ENCODE measurements around the gene MVB12B.

MVB12B gene

GRCh38 chr9:126411225-126411947 is 84.8 kb downstream of the MVB12B start:
- Histone ChIP-seq H3K4me3 (ENCODE audit: insufficient read depth, low read length, poor library complexity, severe bottlenecking) (no peak overlapping the region), H3K27ac (ENCODE audit: low read depth, low read length) (no peak overlapping the region), H3K36me3 (ENCODE audit: low read length) (no peaks in the 10 kb centered on the region), H3K9me2 (replicated peaks; ENCODE audit: insufficient read depth, low read length) (no peaks in the 10 kb centered on the region), H3K4me2 (ENCODE audit: low read depth, low read length, poor library complexity, severe bottlenecking) (no peak overlapping the region), H3K9ac (ENCODE audit: low read length) (no peak overlapping the region), H2AFZ (ENCODE audit: low read depth, low read length, severe bottlenecking) (no peak overlapping the region), H3K79me2 (ENCODE audit: insufficient read depth, low read length) (no peaks in the 10 kb centered on the region), H3K9me3 (ENCODE audit: insufficient read depth, low read length) (no peaks in the 10 kb centered on the region), H3F3A (ENCODE audit: insufficient read depth) (no peaks in the 10 kb centered on the region), H4K20me1 (ENCODE audit: low read depth, low read length) (no peaks in the 10 kb centered on the region), H3K27me3 (ENCODE audit: low read length) (no peaks in the 10 kb centered on the region)
- TF ChIP-seq EZH2phosphoT487 (conservative IDR thresholded peaks at IDR 0.05; ENCODE audit: low read length) = no peak
- no peak for TF ChIP-seq CTCF (IDR thresholded peaks at IDR 0.05; ENCODE audit: insufficient read depth, low read length, poor library complexity, severe bottlenecking)

GRCh38 chr9:126411948-126412284 is 85.3 kb downstream of the MVB12B start:
- Histone ChIP-seq H3K27me3 (ENCODE audit: low read length) (no peaks in the 10 kb centered on the region), H3K36me3 (ENCODE audit: low read length) (no peaks in the 10 kb centered on the region), H3K9ac (ENCODE audit: low read length) (no peak overlapping the region), H3K4me3 (ENCODE audit: insufficient read depth, low read length, poor library complexity, severe bottlenecking) (no peak overlapping the region), H3K9me2 (replicated peaks; ENCODE audit: insufficient read depth, low read length) (no peaks in the 10 kb centered on the region), H2AFZ (ENCODE audit: low read depth, low read length, severe bottlenecking) (no peak overlapping the region), H3K79me2 (ENCODE audit: insufficient read depth, low read length) (no peaks in the 10 kb centered on the region), H3F3A (ENCODE audit: insufficient read depth) (no peaks in the 10 kb centered on the region), H3K27ac (ENCODE audit: low read depth, low read length) (no peak overlapping the region), H3K9me3 (ENCODE audit: insufficient read depth, low read length) (no peaks in the 10 kb centered on the region), H3K4me2 (ENCODE audit: low read depth, low read length, poor library complexity, severe bottlenecking) (no peak overlapping the region), H4K20me1 (ENCODE audit: low read depth, low read length) (no peaks in the 10 kb centered on the region)
- no peak for TF ChIP-seq CTCF (IDR thresholded peaks at IDR 0.05; ENCODE audit: insufficient read depth, low read length, poor library complexity, severe bottlenecking)
- TF ChIP-seq EZH2phosphoT487 (conservative IDR thresholded peaks at IDR 0.05; ENCODE audit: low read length) = no peak

- no peak overlapping the region for H3K27ac ChIP-seq (ENCODE audit: low read depth, low read length)
- no peaks in the 10 kb centered on the region for H4K20me1 ChIP-seq (ENCODE audit: low read depth, low read length)
- H3K4me2 ChIP-seq (ENCODE audit: low read depth, low read length, poor library complexity, severe bottlenecking) = no peak overlapping the region
- no peak overlapping the region for H3K4me3 ChIP-seq (ENCODE audit: insufficient read depth, low read length, poor library complexity, severe bottlenecking)
- no peak overlapping the region for H3K9ac ChIP-seq (ENCODE audit: low read length)
- H3K36me3 ChIP-seq (ENCODE audit: low read length) = no peaks in the 10 kb centered on the region
- H2AFZ ChIP-seq (ENCODE audit: low read depth, low read length, severe bottlenecking) = no peak overlapping the region
- no peaks in the 10 kb centered on the region for H3K79me2 ChIP-seq (ENCODE audit: insufficient read depth, low read length)
- H3K27me3 ChIP-seq (ENCODE audit: low read length) = no peaks in the 10 kb centered on the region
- no peaks in the 10 kb centered on the region for H3K9me2 ChIP-seq (replicated peaks; ENCODE audit: insufficient read depth, low read length)
- H3K9me3 ChIP-seq (ENCODE audit: insufficient read depth, low read length) = no peaks in the 10 kb centered on the region
- no peaks in the 10 kb centered on the region for H3F3A ChIP-seq (ENCODE audit: insufficient read depth)
- no peak for TF ChIP-seq EZH2phosphoT487 (conservative IDR thresholded peaks at IDR 0.05; ENCODE audit: low read length)
- TF ChIP-seq CTCF (IDR thresholded peaks at IDR 0.05; ENCODE audit: insufficient read depth, low read length, poor library complexity, severe bottlenecking) = no peak
Measured at GRCh38 chr9:126412905-126413304, 86.3 kb downstream of the MVB12B start.

All from SU-DHL-6 (cell line).